Hematopoietic multipotent progenitor cell treated with erythropoietin and hydrocortisone succinate and interleukin-3 and kit ligand, for 6 days (in vitro differentiated cells): ENCODE measurements around the gene TEDC1.
A peak's percentile ranks its signal among the peaks of the same experiment; 100 is the strongest.

ENCODE experiments used
- DNase-seq: peaks from one replicate; pipeline ENCODE4 v3.0.0-alpha.2; 2015

TEDC1 gene

GRCh38 chr14:105527381-105527825 lies 36.4 kb downstream of the TEDC1 start:
- DNase-seq, result no peak

- DNase-seq, result peak; percentile 83
Observed at GRCh38 chr14:105527826-105528585, 37.0 kb downstream of the TEDC1 start.

- DNase-seq, result no peak
Observed at GRCh38 chr14:105528586-105529318, 37.7 kb downstream of the TEDC1 start.

- no peak for DNase-seq
Observed at GRCh38 chr14:105529319-105529568, 38.2 kb downstream of the TEDC1 start.

- DNase-seq, result no peak
Observed at GRCh38 chr14:105529569-105530284, 38.7 kb downstream of the TEDC1 start.

GRCh38 chr14:105530285-105531087 lies 39.4 kb downstream of the TEDC1 start:
- DNase-seq, result no peak

- no peak for DNase-seq
Observed at GRCh38 chr14:105531088-105531893, 40.2 kb downstream of the TEDC1 start.

- no peak for DNase-seq
Observed at GRCh38 chr14:105531894-105532623, 41.0 kb downstream of the TEDC1 start.

GRCh38 chr14:105532735-105533141 lies 41.7 kb downstream of the TEDC1 start:
- peak; percentile 41 for DNase-seq

- no peak for DNase-seq
Observed at GRCh38 chr14:105533391-105533790, 42.3 kb downstream of the TEDC1 start.

GRCh38 chr14:105533811-105534498 lies 42.9 kb downstream of the TEDC1 start:
- DNase-seq, result no peak

- DNase-seq, result no peak
Observed at GRCh38 chr14:105534586-105534985, 43.5 kb downstream of the TEDC1 start.

- DNase-seq, result no peak
Observed at GRCh38 chr14:105536051-105536450, 45.0 kb downstream of the TEDC1 start.

- DNase-seq, result no peak
Observed at GRCh38 chr14:105536691-105537579, 45.9 kb downstream of the TEDC1 start.

GRCh38 chr14:105537580-105538474 lies 46.8 kb downstream of the TEDC1 start:
- DNase-seq, result peak; percentile 57

GRCh38 chr14:105538481-105539049 lies 47.5 kb downstream of the TEDC1 start:
- DNase-seq, result no peak

GRCh38 chr14:105540811-105541210 lies 49.8 kb downstream of the TEDC1 start:
- DNase-seq, result no peak

GRCh38 chr14:105541218-105541875 lies 50.3 kb downstream of the TEDC1 start:
- DNase-seq, result no peak
